Testis (tissue), 2 donors: Measurements from ENCODE around the gene EFNA3.

ENCODE experiments used
- CTCF ChIP-seq, 3 experiments: fragments of 450-650 bp in 2 of 3; fragments of 200-600 bp in 1 of 3; sonication (generic) in 1 of 3; IDR thresholded peaks; one replicate each; pipeline ENCODE4 v1.5.1; 2016 to 2019; ENCODE audit warnings: antibody characterized with exemption in 3 of 3, mild to moderate bottlenecking in 2 of 3, moderate library complexity in 1 of 3
- POLR2A ChIP-seq: fragments of 450-650 bp; IDR thresholded peaks from one replicate; pipeline ENCODE4 v1.6.1; 2017; ENCODE audit warnings: antibody characterized with exemption, mild to moderate bottlenecking, moderate library complexity

GRCh38 chr1:155066777-155067176, 11.9 kb upstream of the EFNA3 start:
- no peak for TF ChIP-seq CTCF (IDR thresholded peaks at IDR 0.05)
- no peak for TF ChIP-seq POLR2A
